Stimulated activated CD4-positive, alpha-beta T cell treated with anti-CD3 and anti-CD28 coated beads, TNF-alpha, amount 100 ng/mL, for 24 hours (primary cell): ENCODE data around the gene CNTN1.

ENCODE experiments used
- DNase-seq, 3 experiments: peaks; one replicate each; pipeline ENCODE4 v3.0.0-alpha.2; 2020; ENCODE audit warnings: low read depth in 3 of 3

CNTN1 gene

GRCh38 chr12:41103614-41104013 lies 411.4 kb downstream of the CNTN1 start:
- DNase-seq = no peak

- DNase-seq = no peak
Observed at GRCh38 chr12:41106315-41106714, 414.1 kb downstream of the CNTN1 start.

- DNase-seq = no peak
Observed at GRCh38 chr12:41108032-41108431, 415.8 kb downstream of the CNTN1 start.

- no peak for DNase-seq
Observed at GRCh38 chr12:41112903-41113302, 420.7 kb downstream of the CNTN1 start.

GRCh38 chr12:41120211-41120610 lies 428.0 kb downstream of the CNTN1 start:
- DNase-seq = no peak

GRCh38 chr12:41121374-41121773 lies 429.1 kb downstream of the CNTN1 start:
- no peak for DNase-seq
